Keratinocyte (primary cell): ENCODE measurements around the gene GNAT3.

Experiments
- CTCF ChIP-seq, 3 experiments: IDR thresholded peaks in 1 of 3; conservative IDR thresholded peaks in 1 of 3; optimal IDR thresholded peaks in 1 of 3; 2 replicates in 2 of 3; 3 replicates in 1 of 3; pipeline versions ENCODE3 to v1.5.1; 2011; ENCODE audit warnings: low read length in 3 of 3, mild to moderate bottlenecking in 3 of 3, moderate library complexity in 2 of 3, control low read depth in 1 of 3, inconsistent platforms in 1 of 3; ENCODE audit not compliant: insufficient read depth in 2 of 3; ENCODE audit errors: extremely low read depth in 1 of 3
- EZH2 ChIP-seq: IDR thresholded peaks from one replicate; pipeline ENCODE4 v1.6.1; 2012; ENCODE audit warnings: inconsistent platforms, mild to moderate bottlenecking, low read length, moderate library complexity

- TF ChIP-seq CTCF (optimal IDR thresholded peaks at IDR 0.05 in 1 of 3, IDR thresholded peaks at IDR 0.05 in 1 of 3, conservative IDR thresholded peaks at IDR 0.05 in 1 of 3; ENCODE audit: extremely low read depth in 1 of 3, insufficient read depth in 2 of 3, low read length in 3 of 3) (no peak), EZH2 (no peak)
These were observed 66.5 kb downstream of the GNAT3 start for GRCh38 chr7:80445351-80445750.
